IMR-90 (cell line): Measurements from ENCODE around the gene PAX2. TPM values are rescaled to one million over a fixed set of nuclear protein-coding genes. Genes with fewer than 3 reads are reported as not detected.

ENCODE experiments used
- ATAC-seq: fragments of 200-7000 bp; cut with Tn5 transposase; 2 replicates; pipeline ENCODE4 v1.9.1; 2020; ENCODE audit warnings: low read depth, mild to moderate bottlenecking, moderate library complexity
- BruUV-seq: library from RNA; stranded (reverse); fragments of 400-500 nt; replicated peaks from 2 replicates; lab custom pipeline; 2021; lab: Mats Ljungman, UMichigan
- CTCF ChIA-PET: fragments of 300-600 bp; formaldehyde crosslinking; extraction: SDS; loops from one replicate; lab custom pipeline; 2021; ENCODE audit warnings: antibody characterized with exemption; lab: Yijun Ruan, JAX
- POLR2A ChIA-PET: fragments of 300-600 bp; sonication (Branson Sonifier 250); formaldehyde crosslinking; loops from one replicate; lab custom pipeline; 2022; ENCODE audit warnings: antibody characterized with exemption; ENCODE audit not compliant: unreplicated experiment; lab: Charles Lee
- DNase-seq: peaks from one replicate; pipeline ENCODE4 v3.0.0; 2013
- H2AFZ ChIP-seq: replicated peaks from 2 replicates; pipeline ENCODE3; 2013; ENCODE audit warnings: low read length, mild to moderate bottlenecking; ENCODE audit not compliant: poor library complexity
- H2AK5ac ChIP-seq: 2 replicates; pipeline ENCODE4 v1.6.1; 2013; ENCODE audit warnings: low read depth, low read length, inconsistent platforms
- H2AK9ac ChIP-seq: replicated peaks from 2 replicates; pipeline ENCODE3; 2013; ENCODE audit warnings: mild to moderate bottlenecking, low read depth, low read length, moderate library complexity; ENCODE audit not compliant: poor library complexity
- H2BK120ac ChIP-seq: 2 replicates; pipeline ENCODE4 v1.6.1; 2013; ENCODE audit warnings: low read depth, low read length, inconsistent platforms
- H2BK15ac ChIP-seq: 3 replicates; pipeline ENCODE4 v1.6.1; 2013; ENCODE audit warnings: low read depth, low read length, inconsistent platforms
- H2BK20ac ChIP-seq: 2 replicates; pipeline ENCODE4 v1.6.1; 2013; ENCODE audit warnings: low read depth, mild to moderate bottlenecking, inconsistent platforms, low read length, moderate library complexity
- H2BK5ac ChIP-seq: 2 replicates; pipeline ENCODE4 v1.6.1; 2013; ENCODE audit warnings: mild to moderate bottlenecking, low read depth, low read length, inconsistent platforms; ENCODE audit not compliant: poor library complexity, severe bottlenecking
- H3K14ac ChIP-seq: replicated peaks from 2 replicates; pipeline ENCODE4 v1.6.1; 2013; ENCODE audit warnings: low read depth, low read length, inconsistent platforms
- H3K18ac ChIP-seq: 2 replicates; pipeline ENCODE4 v1.6.1; 2013; ENCODE audit warnings: low read depth, low read length, control low read depth
- H3K23ac ChIP-seq: 2 replicates; pipeline ENCODE4 v1.6.1; 2013; ENCODE audit warnings: low read depth, low read length, inconsistent platforms
- H3K27ac ChIP-seq: 2 replicates; pipeline ENCODE4 v1.5.1; 2013; ENCODE audit warnings: mild to moderate bottlenecking, control low read depth, low read length; ENCODE audit not compliant: insufficient read depth
- H3K27me3 ChIP-seq: 2 replicates; pipeline ENCODE4 v1.6.1; 2013; ENCODE audit warnings: low read length; ENCODE audit not compliant: control insufficient read depth, insufficient read depth
- H3K36me3 ChIP-seq: 2 replicates; pipeline ENCODE4 v1.6.1; 2013; ENCODE audit warnings: low read length, mixed read lengths; ENCODE audit not compliant: control insufficient read depth, insufficient read depth
- H3K4ac ChIP-seq: 2 replicates; pipeline ENCODE4 v1.6.1; 2013; ENCODE audit warnings: low read depth, low read length, inconsistent platforms
- H3K4me1 ChIP-seq: 2 replicates; pipeline ENCODE4 v1.6.1; 2013; ENCODE audit warnings: low read length, mixed read lengths; ENCODE audit not compliant: control insufficient read depth, insufficient read depth
- H3K4me2 ChIP-seq: 2 replicates; pipeline ENCODE4 v1.6.1; 2013; ENCODE audit warnings: low read depth, mild to moderate bottlenecking, control low read depth, low read length, moderate library complexity
- H3K4me3 ChIP-seq: 2 replicates; pipeline ENCODE4 v1.5.1; 2013; ENCODE audit warnings: low read depth, mild to moderate bottlenecking, control low read depth, low read length, moderate library complexity; ENCODE audit not compliant: insufficient read depth
- H3K56ac ChIP-seq: 2 replicates; pipeline ENCODE4 v1.6.1; 2013; ENCODE audit warnings: low read length, inconsistent platforms; ENCODE audit not compliant: insufficient read depth; ENCODE audit errors: extremely low read depth
- H3K79me1 ChIP-seq, 2 experiments: 2 replicates each; pipeline ENCODE4 v1.6.1; 2013; ENCODE audit warnings: low read length in 2 of 2, inconsistent platforms in 1 of 2, low read depth in 1 of 2
- H3K9ac ChIP-seq: 2 replicates; pipeline ENCODE4 v1.6.1; 2013; ENCODE audit warnings: low read depth, low read length, control low read depth
- H3K9me1 ChIP-seq: 2 replicates; pipeline ENCODE4 v1.6.1; 2013; ENCODE audit warnings: low read length, inconsistent platforms; ENCODE audit not compliant: insufficient read depth
- H3K9me3 ChIP-seq: 2 replicates; pipeline ENCODE4 v1.6.1; 2013; ENCODE audit warnings: low read length; ENCODE audit not compliant: control insufficient read depth, insufficient read depth
- H4K20me1 ChIP-seq: 2 replicates; pipeline ENCODE4 v1.6.1; 2013; ENCODE audit warnings: low read length, inconsistent platforms; ENCODE audit not compliant: insufficient read depth
- H4K5ac ChIP-seq: 2 replicates; pipeline ENCODE4 v1.6.1; 2013; ENCODE audit warnings: mild to moderate bottlenecking, low read depth, low read length, control low read depth
- H4K8ac ChIP-seq, 2 experiments: 2 replicates each; pipeline ENCODE4 v1.6.1; 2013; ENCODE audit warnings: low read depth in 2 of 2, low read length in 2 of 2, control low read depth in 1 of 2, inconsistent platforms in 1 of 2
- H4K91ac ChIP-seq: 2 replicates; pipeline ENCODE4 v1.6.1; 2013; ENCODE audit warnings: low read depth, low read length, inconsistent platforms; ENCODE audit not compliant: insufficient read depth
- MXI1 ChIP-seq: IDR thresholded peaks from 2 replicates; pipeline ENCODE4 v1.6.1; 2012; ENCODE audit warnings: low read depth, mild to moderate bottlenecking, low read length, moderate library complexity, borderline replicate concordance
- RAD21 ChIP-seq: IDR thresholded peaks from 2 replicates; pipeline ENCODE4 v1.6.1; 2012; ENCODE audit warnings: low read length, improper control_type of control experiment
- SMC3 ChIP-seq: fragments of 150-350 bp; IDR thresholded peaks from 2 replicates; pipeline ENCODE4 v1.6.1; 2016; ENCODE audit warnings: low read depth, mild to moderate bottlenecking, antibody characterized with exemption, low read length, moderate library complexity
- WGBS, 2 experiments: methylation state at CpG; one replicate each; pipeline versions ENCODE4 v1.1.5 to v1.1.7; 2013; ENCODE audit warnings: missing lambda C conversion rate in 2 of 2; ENCODE audit not compliant: insufficient read length in 1 of 2; ENCODE audit errors: extremely low coverage in 2 of 2; 5-methylcytosine and 5-hydroxymethylcytosine counted together
- dilution Hi-C: fragments of 300-500 bp; cut with HindIII; formaldehyde crosslinking; loops from one replicate; pipeline ENCODE4 v1.14.3; 2018; ENCODE audit warnings: low sequenced_read_pairs; ENCODE audit not compliant: unreplicated experiment
- in situ Hi-C: fragments of 300-500 bp; cut with MboI; formaldehyde crosslinking; loops from 3 replicates; pipeline ENCODE4 v1.14.3; 2019; ENCODE audit warnings: low sequenced_read_pairs, inconsistent platforms, mixed read lengths
- intact Hi-C: fragments of 100-400 bp; cut with micrococcal nuclease; formaldehyde crosslinking; loops from 2 replicates; pipeline ENCODE4 v1.10.0; 2022
- polyA plus RNA-seq, 3 experiments: library from polyadenylated mRNA; depleted of rRNA; stranded (reverse); fragments of >200 nt; gene quantifications; 2 replicates each; pipeline ENCODE4 v1.2.3, GENCODE V29; 2012; ENCODE audit warnings: low replicate concordance in 1 of 3
- total RNA-seq: library from RNA; depleted of rRNA; stranded (reverse); fragments of >200 nt; gene quantifications from 2 replicates; pipeline ENCODE4 v1.2.3, GENCODE V29; 2012

Gene PAX2
- total and polyA plus RNA-seq, 2 of the 4 experiments (the other 2 are of a cell fraction), result not detected

GRCh38 chr10:100784126-100784525 is 38.7 kb downstream of the PAX2 start:
- Histone ChIP-seq H3K27me3 (peaks cover 65% of the 10 kb centered on the region), H3K79me1 (no peaks in the 10 kb centered on the region), H3K4me2 (no peak overlapping the region), H2BK15ac (no peak overlapping the region), H3K4ac (no peak overlapping the region), H3K9me3 (no peaks in the 10 kb centered on the region), H3K36me3 (no peaks in the 10 kb centered on the region), H3K27ac (no peak overlapping the region), H3K18ac (no peak overlapping the region), H3K23ac (no peak overlapping the region), H3K4me1 (no peaks in the 10 kb centered on the region), H2BK20ac (no peak overlapping the region), H2AK9ac (no peak overlapping the region), H3K9ac (no peak overlapping the region), H3K4me3 (no peak overlapping the region), H4K5ac (no peak overlapping the region), H2AFZ (no peak overlapping the region), H4K8ac (no peak overlapping the region), H4K91ac (no peak overlapping the region), H2BK5ac (no peak overlapping the region), H4K20me1 (no peaks in the 10 kb centered on the region), H2BK120ac (no peak overlapping the region), H3K56ac (no peak overlapping the region), H3K14ac (no peak overlapping the region), H3K9me1 (no peaks in the 10 kb centered on the region), H2AK5ac (no peak overlapping the region)
- dilution Hi-C loops (no loop called here), intact Hi-C loops (no loop called here), in situ Hi-C loops (no loop called here)
- BruUV-seq, result no TSS peak
- no peak for TF ChIP-seq SMC3
- no peak for TF ChIP-seq MXI1
- TF ChIP-seq RAD21, result no peak
- WGBS, 2 experiments, result 61% methylated on average over 2 of the region's 3 CpGs; no CpG with 5 or more reads in 1 of the 2 experiments
- CTCF ChIA-PET, result no interaction called here
- POLR2A ChIA-PET, result no interaction called here
- no peak for DNase-seq
- no peak for ATAC-seq
